CD14-positive monocyte (primary cell): ENCODE measurements around the gene ZSWIM1. TPM values are rescaled to one million over a fixed set of nuclear protein-coding genes. Genes with fewer than 3 reads are reported as not detected.

Experiments used
- DNase-seq, 3 donors: peaks; one replicate each; pipeline ENCODE4 v3.0.0-alpha.2; 2011 to 2022
- H2AFZ ChIP-seq: 2 replicates; pipeline ENCODE4 v1.6.0; 2012; ENCODE audit warnings: mild to moderate bottlenecking, low read depth, low read length, inconsistent platforms; ENCODE audit not compliant: insufficient read depth, poor library complexity, severe bottlenecking
- H3K27ac ChIP-seq, 2 donors: 1 replicate in 1 of 2; 2 replicates in 1 of 2; pipeline ENCODE4 v1.5.1; 2012 to 2013; ENCODE audit warnings: low read length in 2 of 2, control low read depth in 1 of 2, inconsistent platforms in 1 of 2, low read depth in 1 of 2, mild to moderate bottlenecking in 1 of 2
- H3K27me3 ChIP-seq, 2 donors: one replicate each; pipeline versions ENCODE4 v1.6.0 to v1.6.1; 2011 to 2013; ENCODE audit warnings: low read length in 2 of 2; ENCODE audit not compliant: control insufficient read depth in 2 of 2, insufficient read depth in 2 of 2
- H3K36me3 ChIP-seq, 2 donors: replicated peaks in 1 of 2; 1 replicate in 1 of 2; 2 replicates in 1 of 2; pipeline versions ENCODE4 v1.5.1 to v1.6.1; 2012 to 2013; ENCODE audit warnings: low read length in 2 of 2, control low read depth in 1 of 2, inconsistent platforms in 1 of 2, mild to moderate bottlenecking in 1 of 2; ENCODE audit not compliant: insufficient read depth in 2 of 2, control insufficient read depth in 1 of 2
- H3K4me1 ChIP-seq, 2 donors: 1 replicate in 1 of 2; 2 replicates in 1 of 2; pipeline versions ENCODE4 v1.5.1 to v1.6.1; 2012 to 2013; ENCODE audit warnings: low read length in 2 of 2, control low read depth in 1 of 2, inconsistent platforms in 1 of 2, mild to moderate bottlenecking in 1 of 2, moderate library complexity in 1 of 2; ENCODE audit not compliant: insufficient read depth in 2 of 2, control insufficient read depth in 1 of 2
- H3K4me2 ChIP-seq: replicated peaks from 2 replicates; pipeline ENCODE3; 2012; ENCODE audit warnings: low read length, moderate library complexity, mild to moderate bottlenecking; ENCODE audit not compliant: poor library complexity, severe bottlenecking; ENCODE audit errors: extremely low read depth
- H3K4me3 ChIP-seq, 3 experiments: fragments of 200-600 bp in 1 of 3; sonication (generic) in 1 of 3; replicated peaks in 1 of 3; 1 replicate in 2 of 3; 2 replicates in 1 of 3; pipeline ENCODE4 v1.5.1; 2011 to 2013; ENCODE audit warnings: low read length in 3 of 3, mild to moderate bottlenecking in 3 of 3, control low read depth in 2 of 3, low read depth in 2 of 3, inconsistent platforms in 1 of 3, moderate library complexity in 1 of 3
- H3K79me2 ChIP-seq: 2 replicates; pipeline ENCODE4 v1.6.0; 2012; ENCODE audit warnings: mild to moderate bottlenecking, control low read depth, inconsistent platforms, low read length, moderate library complexity; ENCODE audit not compliant: insufficient read depth
- H3K9ac ChIP-seq: 2 replicates; pipeline ENCODE4 v1.6.0; 2017; ENCODE audit warnings: low read length, mild to moderate bottlenecking; ENCODE audit not compliant: insufficient read depth, poor library complexity, severe bottlenecking
- H3K9me3 ChIP-seq, 2 donors: replicated peaks in 1 of 2; 1 replicate in 1 of 2; 2 replicates in 1 of 2; pipeline versions ENCODE4 v1.5.1 to v1.6.1; 2012 to 2013; ENCODE audit warnings: low read length in 2 of 2, control low read depth in 1 of 2; ENCODE audit not compliant: control insufficient read depth in 1 of 2, insufficient read depth in 1 of 2
- H4K20me1 ChIP-seq: 2 replicates; pipeline ENCODE4 v1.6.0; 2012; ENCODE audit warnings: mild to moderate bottlenecking, low read length, control low read depth, moderate library complexity; ENCODE audit not compliant: insufficient read depth
- H3K27ac Mint-ChIP-seq, 7 donors: one replicate each; pipeline ENCODE4 v1.8.0; 2020; ENCODE audit warnings: mild to moderate bottlenecking in 7 of 7, mixed read lengths in 7 of 7, moderate library complexity in 6 of 7, inconsistent platforms in 2 of 7
- H3K27me3 Mint-ChIP-seq, 3 donors: one replicate each; pipeline ENCODE4 v1.8.0; 2021 to 2022; ENCODE audit warnings: low read depth in 3 of 3, mild to moderate bottlenecking in 3 of 3, mixed read lengths in 3 of 3, moderate library complexity in 3 of 3, inconsistent platforms in 1 of 3
- H3K36me3 Mint-ChIP-seq, 2 donors: one replicate each; pipeline ENCODE4 v1.8.0; 2020; ENCODE audit warnings: mixed read lengths in 2 of 2, inconsistent platforms in 1 of 2, mild to moderate bottlenecking in 1 of 2
- H3K4me1 Mint-ChIP-seq: one replicate; pipeline ENCODE4 v1.8.0; 2020; ENCODE audit warnings: mild to moderate bottlenecking, mixed read lengths
- H3K4me3 Mint-ChIP-seq, 2 donors: one replicate each; pipeline ENCODE4 v1.8.0; 2020; ENCODE audit warnings: mild to moderate bottlenecking in 2 of 2, mixed read lengths in 2 of 2, moderate library complexity in 1 of 2
- H3K9me3 Mint-ChIP-seq, 7 donors: one replicate each; pipeline ENCODE4 v1.8.0; 2020 to 2022; ENCODE audit warnings: mixed read lengths in 7 of 7, mild to moderate bottlenecking in 6 of 7, moderate library complexity in 6 of 7, inconsistent platforms in 2 of 7
- CTCF ChIP-seq: fragments of 200-600 bp; IDR thresholded peaks from one replicate; pipeline ENCODE4 v1.8.0; 2022; ENCODE audit warnings: antibody characterized with exemption, mild to moderate bottlenecking
- WGBS: methylation state at CpG from one replicate; pipeline ENCODE4 v1.1.5; 2013; ENCODE audit warnings: missing lambda C conversion rate; ENCODE audit not compliant: insufficient coverage; 5-methylcytosine and 5-hydroxymethylcytosine counted together
- intact Hi-C, 2 donors: fragments of 100-400 bp; cut with micrococcal nuclease; formaldehyde crosslinking; loops; one replicate each; pipeline versions ENCODE4 v1.15.0 to v1.15.1; 2023
- polyA plus RNA-seq, 3 donors: library from polyadenylated mRNA; depleted of rRNA in 1 of 3; unstranded in 2 of 3; stranded (reverse) in 1 of 3; fragments of 300-500 nt in 2 of 3; fragments of >200 nt in 1 of 3; fragmentation: Illumina TruSeq in 2 of 3; gene quantifications; 1 replicate in 2 of 3; 2 replicates in 1 of 3; pipeline ENCODE4 v1.2.3, GENCODE V29; 2012 to 2021

ZSWIM1 gene
- polyA plus RNA-seq, 3 donors: 2.5 to 2.6 (median 2.5) TPM

DNA sequence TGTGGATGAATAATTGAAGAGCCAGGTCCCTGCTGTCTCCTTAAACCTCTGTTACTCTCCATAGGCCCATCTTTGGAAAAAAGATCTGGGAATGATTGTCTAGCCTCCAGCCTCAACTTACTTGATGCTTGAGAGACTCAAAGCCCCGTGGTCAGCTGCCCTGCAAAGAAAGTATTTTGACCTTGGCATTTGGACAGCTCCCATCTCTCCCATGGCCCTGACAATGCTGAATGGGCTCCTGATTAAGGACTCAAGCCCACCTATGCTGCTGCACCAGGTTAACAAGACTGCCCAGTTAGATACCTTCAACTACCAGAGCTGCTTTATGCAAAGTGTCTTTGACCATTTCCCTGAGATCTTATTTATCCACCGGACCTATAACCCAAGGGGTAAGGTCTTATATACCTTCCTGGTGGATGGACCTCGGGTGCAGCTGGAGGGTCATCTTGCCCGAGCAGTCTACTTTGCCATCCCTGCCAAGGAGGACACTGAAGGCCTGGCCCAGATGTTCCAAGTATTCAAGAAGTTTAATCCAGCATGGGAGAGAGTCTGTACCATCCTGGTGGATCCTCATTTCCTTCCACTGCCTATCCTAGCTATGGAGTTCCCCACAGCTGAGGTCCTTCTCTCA is 1.6 kb downstream of the ZSWIM1 start:
- peaks cover 33% of the 10 kb centered on the region for H3K4me1 Mint-ChIP-seq
- no peaks in the 10 kb centered on the region for H3K27me3 Mint-ChIP-seq
- no peaks in the 10 kb centered on the region for H3K9me3 Mint-ChIP-seq
- Histone ChIP-seq H3K4me2 (no peak overlapping the region), H4K20me1 (peaks cover 9% of the 10 kb centered on the region), H3K9me3 (no peaks in the 10 kb centered on the region), H3K4me3 (no peak overlapping the region), H3K9ac (no peak overlapping the region), H3K27ac (peak overlapping the region in 1 of 2 donors; percentile 31), H3K79me2 (peaks cover 43% of the 10 kb centered on the region), H3K36me3 (peaks cover 34 to 47% of the 10 kb centered on the region in 2 donors), H3K4me1 (peaks cover 28 to 39% of the 10 kb centered on the region in 2 donors), H2AFZ (no peak overlapping the region), H3K27me3 (no peaks in the 10 kb centered on the region)
- peak overlapping the region in 6 of 7 donors; percentile 5 to 97 (median 62) for H3K27ac Mint-ChIP-seq
- intact Hi-C loops: no loop called here
- 100% methylated on average over 4 of the region's 4 CpGs for WGBS
- H3K36me3 Mint-ChIP-seq: peaks cover 41 to 50% of the 10 kb centered on the region in 2 donors
- no peak for TF ChIP-seq CTCF
- no peak overlapping the region for H3K4me3 Mint-ChIP-seq
- no peak for DNase-seq

GRCh38 chr20:45883100-45883469 is 2.1 kb downstream of the ZSWIM1 start:
- TF ChIP-seq CTCF: no peak
- H3K9me3 Mint-ChIP-seq: no peaks in the 10 kb centered on the region
- peaks cover 43% of the 10 kb centered on the region for H3K79me2 ChIP-seq
- H2AFZ ChIP-seq: no peak overlapping the region
- peak overlapping the region in 1 of 2 donors; percentile 13 for H3K27ac ChIP-seq
- H3K4me1 Mint-ChIP-seq: peaks cover 33% of the 10 kb centered on the region
- H3K27ac Mint-ChIP-seq: peak overlapping the region; percentile 25 to 81 (median 61)
- H3K36me3 Mint-ChIP-seq: peaks cover 38 to 47% of the 10 kb centered on the region in 2 donors
- peaks cover 28 to 39% of the 10 kb centered on the region in 2 donors for H3K4me1 ChIP-seq
- peaks cover 9% of the 10 kb centered on the region for H4K20me1 ChIP-seq
- H3K4me3 ChIP-seq: no peak overlapping the region
- no peak overlapping the region for H3K4me3 Mint-ChIP-seq
- H3K36me3 ChIP-seq: peaks cover 29 to 44% of the 10 kb centered on the region in 2 donors
- no peaks in the 10 kb centered on the region for H3K9me3 ChIP-seq
- 87% methylated on average over 9 of the region's 9 CpGs for WGBS
- intact Hi-C loops: no loop called here
- H3K9ac ChIP-seq: no peak overlapping the region
- no peak overlapping the region for H3K4me2 ChIP-seq
- no peak for DNase-seq
- H3K27me3 Mint-ChIP-seq: no peaks in the 10 kb centered on the region
- H3K27me3 ChIP-seq: no peaks in the 10 kb centered on the region
